Memory B cell (primary cell): ENCODE results near the gene DACT1.

ENCODE experiments used
- ATAC-seq: fragments of 150-1000 bp; cut with Tn5 transposase; 2 replicates; pipeline ENCODE4 v1.10.0; 2021; ENCODE audit warnings: low read depth, mild to moderate bottlenecking, moderate library complexity
- DNase-seq, 2 donors: peaks; one replicate each; pipeline ENCODE4 v3.0.0; 2022; ENCODE audit warnings: low spot score in 2 of 2
- H3K27ac Mint-ChIP-seq: one replicate; pipeline ENCODE4 v1.8.0; 2022; ENCODE audit warnings: mild to moderate bottlenecking, moderate library complexity, mixed read lengths
- H3K27me3 Mint-ChIP-seq: one replicate; pipeline ENCODE4 v1.8.0; 2022; ENCODE audit warnings: mixed read lengths
- H3K36me3 Mint-ChIP-seq: one replicate; pipeline ENCODE4 v1.8.0; 2022; ENCODE audit warnings: mild to moderate bottlenecking, mixed read lengths
- H3K4me1 Mint-ChIP-seq: one replicate; pipeline ENCODE4 v1.8.0; 2022; ENCODE audit warnings: mixed read lengths
- H3K4me3 Mint-ChIP-seq: one replicate; pipeline ENCODE4 v1.8.0; 2022; ENCODE audit warnings: mild to moderate bottlenecking, moderate library complexity, mixed read lengths
- H3K9me3 Mint-ChIP-seq: one replicate; pipeline ENCODE4 v1.8.0; 2022; ENCODE audit warnings: mixed read lengths

Gene DACT1

DNA sequence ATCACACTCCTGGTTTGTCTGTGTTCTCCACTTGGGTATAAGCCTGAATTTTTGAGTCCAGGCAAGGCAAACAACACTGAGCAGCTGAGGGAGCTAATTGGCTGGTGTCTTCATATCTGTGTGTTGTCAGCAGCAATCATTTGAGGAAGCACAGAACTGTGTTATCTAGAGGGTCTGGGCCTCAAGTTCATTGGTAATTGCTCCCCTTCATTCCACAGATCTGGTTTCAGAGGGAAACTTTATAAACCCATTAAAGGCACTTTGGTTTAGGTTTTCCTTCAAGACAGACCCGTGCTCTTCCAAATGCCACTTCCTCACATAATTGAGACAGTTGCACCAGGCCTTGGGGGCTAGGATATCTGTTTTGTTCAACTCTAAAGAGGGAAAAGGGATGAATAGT is 5.6 kb downstream of the DACT1 start:
- H3K4me3 Mint-ChIP-seq: no peak overlapping the region

GRCh38 chr14:58645641-58646040 is 7.9 kb downstream of the DACT1 start:
- H3K9me3 Mint-ChIP-seq: no peaks in the 10 kb centered on the region
- H3K4me1 Mint-ChIP-seq: no peaks in the 10 kb centered on the region
- no peak for DNase-seq
- H3K4me3 Mint-ChIP-seq: no peak overlapping the region
- no peak overlapping the region for H3K27ac Mint-ChIP-seq
- no peak for ATAC-seq
- no peaks in the 10 kb centered on the region for H3K36me3 Mint-ChIP-seq
- peaks cover 3% of the 10 kb centered on the region for H3K27me3 Mint-ChIP-seq

More for the DNA sequence above, 5.6 kb downstream of the DACT1 start:
- H3K27me3 Mint-ChIP-seq: peaks cover 9% of the 10 kb centered on the region
- H3K27ac Mint-ChIP-seq: no peak overlapping the region
- H3K36me3 Mint-ChIP-seq: no peaks in the 10 kb centered on the region
- H3K9me3 Mint-ChIP-seq: no peaks in the 10 kb centered on the region
- ATAC-seq: no peak
- peaks cover 12% of the 10 kb centered on the region for H3K4me1 Mint-ChIP-seq
- DNase-seq: no peak

- DNase-seq (no peak), ATAC-seq (no peak)
- H3K4me1 Mint-ChIP-seq: no peaks in the 10 kb centered on the region
- H3K9me3 Mint-ChIP-seq: no peaks in the 10 kb centered on the region
- H3K36me3 Mint-ChIP-seq: no peaks in the 10 kb centered on the region
- no peak overlapping the region for H3K4me3 Mint-ChIP-seq
- no peaks in the 10 kb centered on the region for H3K27me3 Mint-ChIP-seq
- no peak overlapping the region for H3K27ac Mint-ChIP-seq
Measured at GRCh38 chr14:58646479-58646878, 8.7 kb downstream of the DACT1 start.

GRCh38 chr14:58647777-58648176 is 10.0 kb downstream of the DACT1 start:
- no peak for DNase-seq
- no peak for ATAC-seq
- Mint-ChIP-seq H3K27me3 (no peaks in the 10 kb centered on the region), H3K4me3 (no peak overlapping the region), H3K9me3 (no peaks in the 10 kb centered on the region), H3K27ac (no peak overlapping the region), H3K4me1 (no peaks in the 10 kb centered on the region), H3K36me3 (no peaks in the 10 kb centered on the region)

DNA sequence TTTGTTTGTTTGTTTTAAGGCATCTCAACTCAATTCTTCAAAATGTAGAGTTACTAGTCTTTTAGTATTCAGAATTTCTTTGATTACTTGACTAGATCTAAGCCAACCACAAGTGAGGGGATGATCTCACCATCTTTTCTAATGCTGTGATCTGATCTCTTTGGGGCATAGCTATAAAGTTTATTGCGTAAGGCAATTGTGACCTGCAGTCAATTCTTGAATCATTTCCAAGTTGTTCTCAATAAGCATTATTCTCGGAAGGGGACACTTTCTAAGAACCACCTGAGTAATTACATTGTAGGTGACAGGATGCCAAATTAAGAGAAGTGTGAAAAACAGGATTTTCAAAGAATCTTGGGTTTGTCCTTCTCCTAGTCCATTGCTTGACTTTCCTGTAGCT is 13.1 kb downstream of the DACT1 start:
- no peaks in the 10 kb centered on the region for H3K36me3 Mint-ChIP-seq
- H3K4me1 Mint-ChIP-seq: no peaks in the 10 kb centered on the region
- ATAC-seq (no peak), DNase-seq (no peak)
- H3K4me3 Mint-ChIP-seq: no peak overlapping the region
- H3K9me3 Mint-ChIP-seq: no peaks in the 10 kb centered on the region
- H3K27ac Mint-ChIP-seq: no peak overlapping the region
- peaks cover 4% of the 10 kb centered on the region for H3K27me3 Mint-ChIP-seq

DNA sequence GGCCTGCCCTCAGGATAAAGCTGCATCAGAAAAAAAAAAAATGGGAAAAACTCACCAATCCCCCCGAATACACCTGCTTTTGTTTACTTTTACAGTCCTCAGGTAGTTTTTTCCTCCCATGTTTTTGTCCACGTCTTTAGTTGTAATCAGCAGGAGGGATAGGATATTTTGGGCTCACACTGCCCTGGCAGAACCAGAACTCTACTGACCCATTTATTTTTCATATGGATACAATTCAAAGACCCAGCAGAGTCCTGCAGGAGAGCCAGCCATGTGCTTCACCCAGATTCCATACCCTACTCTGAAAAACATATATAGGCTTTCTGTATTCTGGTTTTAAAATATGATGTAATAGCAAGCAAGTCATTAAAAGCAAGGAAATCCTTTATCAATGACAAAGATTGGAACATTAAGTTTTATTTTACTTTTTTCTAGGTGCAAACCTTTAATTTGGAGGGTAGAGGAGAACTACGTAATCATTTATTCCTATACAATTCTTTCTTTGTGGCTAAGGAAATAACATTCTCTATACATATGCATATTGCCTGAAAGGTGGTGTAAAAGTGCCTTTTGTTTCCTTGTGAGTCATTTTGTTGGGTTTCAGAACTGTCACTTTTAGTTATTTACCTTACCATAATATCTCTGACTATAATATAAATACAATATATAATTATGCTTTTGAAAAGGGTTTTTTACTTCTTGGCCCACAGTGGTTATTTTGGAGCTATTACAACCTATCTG is 19.1 kb downstream of the DACT1 start:
- Mint-ChIP-seq H3K36me3 (no peaks in the 10 kb centered on the region), H3K27me3 (peaks cover 4% of the 10 kb centered on the region), H3K9me3 (no peaks in the 10 kb centered on the region), H3K4me1 (no peaks in the 10 kb centered on the region), H3K4me3 (no peak overlapping the region), H3K27ac (no peak overlapping the region)
- DNase-seq (no peak), ATAC-seq (no peak)

DNA sequence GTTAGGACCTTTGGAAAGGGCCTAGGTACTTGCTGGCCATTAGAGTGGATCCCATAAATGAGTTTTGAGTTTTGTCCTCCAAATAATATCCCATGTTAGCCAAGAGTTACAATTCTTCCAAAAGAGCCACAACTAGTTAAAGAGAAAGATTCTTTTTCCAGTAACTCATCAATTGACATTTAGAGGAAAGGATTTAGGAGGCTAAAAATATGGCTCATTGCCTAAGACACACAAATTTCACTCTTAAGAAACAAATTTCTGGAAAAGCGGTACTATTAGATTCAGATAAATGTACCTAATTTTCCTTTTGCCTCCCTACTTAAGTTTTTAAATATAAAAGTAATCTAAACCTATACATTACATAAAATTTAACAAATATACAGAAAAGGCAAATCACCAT is 21.3 kb downstream of the DACT1 start:
- DNase-seq (no peak), ATAC-seq (no peak)
- Mint-ChIP-seq H3K36me3 (no peaks in the 10 kb centered on the region), H3K4me3 (no peak overlapping the region), H3K4me1 (no peaks in the 10 kb centered on the region), H3K27ac (no peak overlapping the region), H3K27me3 (no peaks in the 10 kb centered on the region), H3K9me3 (no peaks in the 10 kb centered on the region)

DNA sequence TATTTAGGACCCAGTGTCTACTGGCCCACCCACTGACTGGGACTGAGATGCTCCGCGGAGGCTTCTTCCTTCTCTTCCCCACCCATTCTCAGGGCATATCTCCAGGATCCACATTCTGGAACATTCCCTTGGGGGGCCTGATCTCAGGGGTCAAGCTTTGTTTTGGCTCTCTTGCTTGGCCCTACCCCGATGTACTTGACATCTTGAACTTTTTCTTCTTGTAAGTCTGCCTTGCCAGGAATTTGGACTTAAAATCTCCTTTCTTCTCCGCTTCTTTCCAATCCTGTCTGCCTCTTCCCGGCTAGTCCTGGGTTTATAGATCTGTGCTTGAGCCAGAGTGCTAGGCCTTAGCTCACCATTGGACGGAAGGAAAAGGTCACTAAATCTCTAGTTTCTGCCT is 22.1 kb downstream of the DACT1 start:
- Mint-ChIP-seq H3K4me1 (no peaks in the 10 kb centered on the region), H3K36me3 (no peaks in the 10 kb centered on the region)

DNA sequence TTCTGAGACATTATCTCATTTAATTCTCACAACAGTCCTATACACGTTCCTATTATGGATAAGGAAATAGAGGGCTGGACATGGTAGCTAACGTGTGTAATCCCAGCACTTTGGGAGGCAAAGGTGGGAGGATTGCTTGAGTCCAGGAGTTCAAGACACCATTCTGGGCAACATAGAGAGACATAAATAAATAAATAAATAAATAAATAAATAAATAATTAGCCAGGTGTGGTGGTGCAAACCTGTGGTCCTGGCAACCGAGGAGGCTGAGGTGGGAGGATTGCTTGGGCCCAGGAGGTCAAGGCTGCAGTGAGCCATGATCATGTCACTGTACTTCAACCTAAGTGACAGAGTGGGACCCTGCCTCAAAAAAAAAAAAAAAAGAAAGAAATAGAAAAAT is 22.6 kb downstream of the DACT1 start:
- Mint-ChIP-seq H3K4me3 (no peak overlapping the region), H3K36me3 (no peaks in the 10 kb centered on the region), H3K9me3 (no peaks in the 10 kb centered on the region), H3K4me1 (no peaks in the 10 kb centered on the region), H3K27ac (no peak overlapping the region), H3K27me3 (no peaks in the 10 kb centered on the region)
- ATAC-seq: no peak
- no peak for DNase-seq

More for the DNA sequence above, 22.1 kb downstream of the DACT1 start:
- Mint-ChIP-seq H3K4me3 (no peak overlapping the region), H3K27ac (no peak overlapping the region), H3K27me3 (no peaks in the 10 kb centered on the region), H3K9me3 (no peaks in the 10 kb centered on the region)
- ATAC-seq (no peak), DNase-seq (no peak)

- DNase-seq: no peak
- Mint-ChIP-seq H3K36me3 (no peaks in the 10 kb centered on the region), H3K4me3 (no peak overlapping the region), H3K9me3 (no peaks in the 10 kb centered on the region), H3K27ac (no peak overlapping the region), H3K27me3 (no peaks in the 10 kb centered on the region), H3K4me1 (no peaks in the 10 kb centered on the region)
- no peak for ATAC-seq
Measured at GRCh38 chr14:58662018-58662417, 24.3 kb downstream of the DACT1 start.

GRCh38 chr14:58662759-58663158 is 25.0 kb downstream of the DACT1 start:
- DNase-seq (no peak), ATAC-seq (no peak)
- no peaks in the 10 kb centered on the region for H3K36me3 Mint-ChIP-seq
- H3K27me3 Mint-ChIP-seq: no peaks in the 10 kb centered on the region
- H3K4me1 Mint-ChIP-seq: no peaks in the 10 kb centered on the region
- H3K27ac Mint-ChIP-seq: no peak overlapping the region
- H3K4me3 Mint-ChIP-seq: no peak overlapping the region
- H3K9me3 Mint-ChIP-seq: no peaks in the 10 kb centered on the region

GRCh38 chr14:58663494-58664111 is 25.8 kb downstream of the DACT1 start:
- no peaks in the 10 kb centered on the region for H3K36me3 Mint-ChIP-seq

GRCh38 chr14:58665773-58666500 is 28.2 kb downstream of the DACT1 start:
- no peak overlapping the region for H3K27ac Mint-ChIP-seq
- H3K27me3 Mint-ChIP-seq: no peaks in the 10 kb centered on the region
- DNase-seq (no peak), ATAC-seq (no peak)
- no peak overlapping the region for H3K4me3 Mint-ChIP-seq
- H3K4me1 Mint-ChIP-seq: no peaks in the 10 kb centered on the region
- H3K36me3 Mint-ChIP-seq: no peaks in the 10 kb centered on the region
- H3K9me3 Mint-ChIP-seq: no peaks in the 10 kb centered on the region

More at GRCh38 chr14:58663494-58664111, 25.8 kb downstream of the DACT1 start:
- Mint-ChIP-seq H3K27ac (no peak overlapping the region), H3K9me3 (no peaks in the 10 kb centered on the region), H3K4me1 (no peaks in the 10 kb centered on the region), H3K4me3 (no peak overlapping the region), H3K27me3 (no peaks in the 10 kb centered on the region)
- DNase-seq (no peak), ATAC-seq (no peak)

DNA sequence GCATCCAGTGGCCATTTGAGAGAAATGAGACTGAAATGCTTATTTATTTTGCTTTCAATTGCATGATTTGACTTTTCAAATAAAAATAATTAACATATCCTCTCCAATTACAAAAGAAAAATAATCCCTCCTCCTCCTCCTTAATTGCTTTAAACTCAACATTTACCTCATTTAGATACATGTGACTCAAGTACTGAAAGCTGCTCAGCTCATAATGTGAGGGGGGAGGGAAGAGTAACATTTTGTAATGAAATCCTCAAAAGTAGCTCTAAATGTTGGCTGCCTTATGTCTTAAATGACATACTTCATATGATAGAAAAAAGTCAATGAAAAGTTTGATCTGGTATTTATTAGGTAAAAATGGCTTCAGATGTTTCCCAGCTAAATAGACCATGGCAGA is 29.0 kb downstream of the DACT1 start:
- H3K27me3 Mint-ChIP-seq: no peaks in the 10 kb centered on the region
- H3K4me1 Mint-ChIP-seq: no peaks in the 10 kb centered on the region
- H3K9me3 Mint-ChIP-seq: no peaks in the 10 kb centered on the region
- DNase-seq: no peak
- no peak overlapping the region for H3K4me3 Mint-ChIP-seq
- H3K27ac Mint-ChIP-seq: no peak overlapping the region
- no peak for ATAC-seq
- H3K36me3 Mint-ChIP-seq: no peaks in the 10 kb centered on the region
